GM19395 (cell line): ENCODE results near the gene CNTFR.
"Not testable (repeated sequence)": the region's sequence is repeated elsewhere in the genome, so short reads cannot be mapped to it uniquely, and the experiment has no call there.

ENCODE experiments used
- ATAC-seq: cut with Tn5 transposase; IDR thresholded peaks from one replicate; pipeline ENCODE4 v1.9.1; 2021; ENCODE audit warnings: mild to moderate bottlenecking, moderate library complexity; ENCODE audit not compliant: unreplicated experiment

Gene CNTFR

DNA sequence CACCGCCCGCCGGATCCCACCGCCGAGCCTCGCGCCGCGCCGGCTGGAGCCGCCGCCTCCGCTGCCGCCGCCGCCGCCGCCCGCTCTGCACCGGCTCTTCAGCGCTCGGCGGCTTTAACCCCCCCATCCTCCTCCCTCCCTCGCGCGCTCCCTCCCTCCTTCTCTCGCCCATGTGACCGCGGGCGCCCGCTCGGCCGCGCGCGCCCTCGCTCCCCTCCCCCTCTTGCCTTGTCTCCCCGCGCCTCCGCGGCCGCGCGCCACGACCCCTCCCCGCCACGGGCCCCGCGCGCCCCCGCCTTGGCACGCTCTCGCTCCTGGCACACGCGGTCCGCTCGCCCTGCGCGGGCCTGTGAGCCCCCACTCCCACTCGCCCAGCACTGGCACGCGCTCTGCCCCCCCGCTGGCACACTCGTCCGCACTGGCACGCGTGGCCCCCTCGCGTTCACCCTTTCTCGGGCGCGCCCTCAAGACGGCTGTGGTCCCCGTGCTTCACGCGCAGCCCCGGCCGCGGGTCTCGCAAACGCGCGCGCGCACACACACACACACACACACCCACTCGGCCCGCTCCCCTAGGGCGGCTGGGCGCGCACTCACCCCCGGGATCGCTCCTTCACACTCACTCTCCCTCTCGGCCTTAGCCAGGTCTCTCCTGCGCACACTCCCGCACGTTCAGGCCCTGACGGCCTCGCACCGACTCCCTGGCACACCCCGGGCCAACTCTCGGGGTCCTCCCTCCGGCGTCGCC lies at the start of gene CNTFR:
TSS of gene CNTFR (minus strand) at position 89 of the 745 bp plus-strand sequence. CDS start 20,743 bp downstream, outside the sequence.
- ATAC-seq: no peak

DNA sequence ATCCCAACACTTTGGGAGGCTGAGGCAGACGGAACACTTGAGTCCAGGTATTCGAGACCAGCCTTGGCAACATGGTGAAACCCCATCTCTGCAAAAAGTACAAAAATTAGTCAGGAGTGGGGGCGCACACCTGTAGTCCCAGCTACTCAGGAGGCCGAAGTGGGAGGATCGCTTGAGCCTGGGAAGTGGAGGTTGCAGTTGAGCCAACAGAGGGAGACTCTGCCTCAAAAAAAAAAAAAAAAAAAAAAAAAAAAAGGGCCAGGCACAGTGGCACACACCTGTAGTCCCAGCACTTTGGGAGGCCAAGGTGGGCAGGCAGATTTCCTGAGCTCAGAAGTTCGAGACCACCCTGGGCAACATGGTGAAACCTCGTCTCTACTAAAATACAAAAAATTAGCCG lies 49.8 kb upstream of the CNTFR start:
- ATAC-seq: not testable (repeated sequence)

- no peak for ATAC-seq
These were observed 48.6 kb upstream of the CNTFR start for GRCh38 chr9:34638138-34638445.

- ATAC-seq: peak; percentile 88
These were observed 48.0 kb upstream of the CNTFR start, which contains the start of gene SIGMAR1 for GRCh38 chr9:34637356-34638137. TSS of gene SIGMAR1 (minus strand) at chr9:34637787. CDS start at chr9:34637697, 90 bp downstream.

DNA sequence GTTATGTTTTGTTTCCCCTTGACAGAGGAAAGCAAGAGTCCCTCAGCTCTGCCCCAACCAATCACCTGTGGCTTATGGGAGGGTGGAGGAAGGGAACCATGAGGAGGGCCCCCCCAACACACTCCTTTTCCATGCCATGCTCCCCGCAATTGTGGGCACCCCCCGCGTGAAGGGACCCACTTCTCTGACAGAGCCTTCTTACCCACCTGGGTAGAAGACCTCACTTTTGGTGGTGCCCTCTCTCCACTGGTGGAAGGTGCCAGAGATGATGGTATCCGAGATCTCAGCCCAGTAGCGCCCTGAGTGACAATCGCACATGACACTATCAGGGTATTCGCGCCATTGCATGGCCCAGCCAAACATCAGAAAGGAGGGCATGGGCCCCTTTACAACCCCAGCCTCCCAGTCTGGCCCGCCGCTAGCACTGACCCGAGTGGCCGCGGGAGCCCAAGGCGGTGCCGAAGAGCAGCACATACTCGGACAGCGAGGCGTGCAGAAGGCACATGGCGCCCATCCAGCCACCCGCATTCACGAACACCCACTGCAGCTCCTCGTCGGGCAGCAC lies 47.3 kb upstream of the CNTFR start:
- no peak for ATAC-seq

DNA sequence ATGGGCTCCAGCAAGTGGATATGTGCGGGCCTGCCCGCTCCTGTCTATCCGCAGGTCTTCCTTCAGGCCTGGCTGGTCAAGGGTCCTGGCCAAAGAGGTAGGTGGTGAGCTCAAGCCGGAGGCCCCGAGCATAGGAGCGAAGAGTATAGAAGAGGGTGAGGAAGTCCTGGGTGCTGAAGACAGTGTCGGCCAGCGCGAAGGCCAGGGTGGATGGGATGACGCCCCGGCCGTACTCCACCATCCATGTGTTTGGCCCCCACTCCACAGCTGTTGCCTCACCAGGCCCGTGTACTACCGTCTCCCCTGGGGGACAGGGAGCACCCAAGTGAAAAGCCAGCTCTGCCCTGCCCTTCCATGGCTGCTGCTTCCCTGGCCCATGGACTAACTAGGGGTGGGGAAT lies 46.0 kb upstream of the CNTFR start:
- no peak for ATAC-seq

DNA sequence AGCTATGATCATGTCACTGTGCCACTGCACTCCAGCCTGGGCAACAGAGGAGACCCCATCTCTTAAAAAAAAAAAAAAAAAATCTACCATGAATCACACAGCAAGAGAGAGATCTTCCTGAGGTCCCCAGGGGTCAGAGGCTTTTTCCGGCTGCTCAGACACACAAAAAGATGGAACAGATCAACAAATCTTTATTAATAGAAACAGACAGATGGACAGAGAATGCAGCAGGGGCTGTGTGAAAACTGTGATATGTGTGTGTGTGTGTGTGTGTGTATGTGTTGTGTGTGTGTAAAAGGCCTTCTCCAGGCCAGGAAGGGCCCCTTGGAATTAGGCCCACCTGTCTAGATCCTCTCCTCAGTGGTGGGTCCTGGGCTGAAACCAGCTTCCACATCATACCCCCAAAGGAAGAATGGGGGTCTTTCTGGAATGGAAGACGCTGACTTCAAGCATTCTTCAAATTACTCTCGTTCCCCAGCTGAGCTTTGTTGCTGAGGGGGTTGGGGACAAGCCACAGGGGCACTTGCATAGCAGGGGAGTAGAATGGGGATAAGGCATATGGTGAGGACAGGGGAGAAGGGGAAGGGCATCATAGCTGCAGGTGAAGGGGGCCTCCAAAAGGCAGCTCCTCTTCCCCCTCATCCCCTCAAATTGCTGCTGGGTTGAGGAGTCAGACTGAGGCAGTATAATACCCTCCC lies 45.2 kb upstream of the CNTFR start:
- no peak for ATAC-seq

- peak; percentile 44 for ATAC-seq
These were observed 44.5 kb upstream of the CNTFR start for GRCh38 chr9:34633851-34634550.

- ATAC-seq: no peak
These were observed 43.6 kb upstream of the CNTFR start for GRCh38 chr9:34633166-34633565.

DNA sequence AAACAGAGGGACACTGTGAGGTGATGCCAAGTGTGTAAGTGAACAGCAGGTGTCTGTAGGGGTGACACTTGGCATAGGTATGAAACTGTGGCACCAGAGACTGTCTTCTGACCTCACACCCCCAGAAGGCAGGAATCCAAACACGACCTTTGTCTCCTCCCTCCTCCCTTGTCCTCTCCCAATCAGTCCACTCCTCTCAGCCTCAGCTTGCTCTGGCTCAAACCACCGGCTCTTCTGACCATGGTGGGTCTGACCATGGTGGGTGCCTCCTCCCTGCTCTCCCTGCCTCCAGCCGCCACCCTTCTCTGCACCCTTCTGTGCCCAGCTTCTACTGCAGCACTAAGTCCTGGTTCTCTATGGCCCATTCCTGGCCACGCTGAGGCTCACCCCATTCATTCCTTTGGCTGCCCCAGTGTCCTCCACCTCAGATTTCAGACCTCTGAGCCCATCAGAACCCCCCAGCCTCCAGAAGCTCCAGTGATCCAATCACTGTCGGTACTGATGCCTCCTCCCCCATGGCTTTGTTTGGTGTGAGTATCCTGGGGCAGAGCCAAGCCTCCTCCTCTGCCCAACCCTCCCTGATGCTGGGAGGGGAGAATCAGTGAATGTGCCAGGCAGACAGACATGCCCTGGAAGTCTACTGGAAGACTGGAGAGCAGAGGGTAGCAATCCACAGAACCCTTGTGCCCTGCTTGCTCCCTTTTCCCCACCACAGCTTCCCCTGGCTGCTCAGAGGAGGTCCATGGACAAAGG lies 41.1 kb upstream of the CNTFR start:
- no peak for ATAC-seq

GRCh38 chr9:34629491-34629808 lies 39.9 kb upstream of the CNTFR start:
- no peak for ATAC-seq

GRCh38 chr9:34628656-34629490 lies 39.3 kb upstream of the CNTFR start, which contains the start of gene ARID3C:
TSS of gene ARID3C (minus strand) at chr9:34629066. CDS start at chr9:34628014, 1,052 bp downstream.
- ATAC-seq: no peak

DNA sequence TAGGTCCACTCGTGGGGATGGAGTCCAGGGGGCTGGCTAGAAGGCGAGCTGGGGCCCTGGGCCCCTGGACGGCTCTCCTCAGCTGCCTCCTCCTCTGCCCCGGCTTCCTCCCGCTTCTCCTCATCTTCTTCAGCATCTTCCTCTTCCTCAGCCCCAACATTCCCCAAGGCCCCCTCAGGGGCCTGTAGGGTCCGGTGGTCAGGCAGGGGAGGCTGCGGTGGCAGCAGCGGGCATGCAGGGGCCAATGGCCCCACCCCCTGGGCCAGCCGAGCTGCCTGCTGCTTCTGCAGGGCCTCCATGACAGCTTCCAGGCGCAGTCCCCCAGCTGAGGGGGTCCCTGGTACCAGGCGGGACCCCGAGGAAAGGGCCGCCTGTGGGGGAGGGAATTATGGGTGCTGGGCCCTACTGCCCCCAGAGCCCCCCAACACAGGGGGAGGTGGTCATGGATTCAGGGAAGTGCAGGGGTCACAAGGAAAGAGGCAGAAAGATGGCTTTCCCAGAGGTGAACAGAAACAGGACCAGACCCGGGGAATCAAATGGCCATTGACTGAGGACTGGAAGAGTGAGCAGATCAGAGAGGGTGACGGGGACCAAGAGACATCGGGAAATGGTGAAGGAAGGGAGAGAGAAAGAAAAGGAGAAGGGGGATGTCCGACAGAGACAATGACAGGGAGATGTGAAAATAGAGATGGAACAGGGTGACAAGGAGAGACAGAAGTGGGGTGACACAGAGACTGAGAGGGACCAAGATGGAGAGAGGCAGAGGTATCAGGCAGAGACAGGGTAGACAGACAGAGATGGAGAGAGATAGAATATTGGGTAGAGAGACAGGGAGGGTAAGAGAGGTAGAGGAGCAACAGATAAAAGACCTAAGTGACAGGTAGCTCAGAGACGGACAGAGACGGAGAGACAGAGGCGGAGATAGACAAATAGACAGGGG lies 38.5 kb upstream of the CNTFR start:
- ATAC-seq: no peak

GRCh38 chr9:34625186-34625486 lies 35.6 kb upstream of the CNTFR start:
- no peak for ATAC-seq

- ATAC-seq: no peak
These were observed 35.1 kb upstream of the CNTFR start for GRCh38 chr9:34624475-34625185.

GRCh38 chr9:34623374-34624235 lies 34.1 kb upstream of the CNTFR start:
- no peak for ATAC-seq
